GM18861 (cell line): ENCODE measurements around the gene ZNF526.
A peak's percentile ranks its signal among the peaks of the same experiment; 100 is the strongest.

Experiments used
- ATAC-seq: cut with Tn5 transposase; IDR thresholded peaks from one replicate; pipeline ENCODE4 v1.9.1; 2021; ENCODE audit not compliant: unreplicated experiment

ZNF526 gene

GRCh38 chr19:42196011-42197001, 23.8 kb upstream of the ZNF526 start:
- no peak for ATAC-seq

- no peak for ATAC-seq
Observed at GRCh38 chr19:42197375-42197817, 22.7 kb upstream of the ZNF526 start.

- no peak for ATAC-seq
Observed at GRCh38 chr19:42198676-42199439, 21.3 kb upstream of the ZNF526 start.

- no peak for ATAC-seq
Observed at GRCh38 chr19:42199440-42200115, 20.5 kb upstream of the ZNF526 start.

GRCh38 chr19:42200116-42200715, 19.9 kb upstream of the ZNF526 start:
- no peak for ATAC-seq

GRCh38 chr19:42201489-42202289, 18.4 kb upstream of the ZNF526 start:
- ATAC-seq, result no peak

- no peak for ATAC-seq
Observed at GRCh38 chr19:42202290-42202880, 17.7 kb upstream of the ZNF526 start.

- no peak for ATAC-seq
Observed at GRCh38 chr19:42203700-42204099, 16.4 kb upstream of the ZNF526 start.

GRCh38 chr19:42204664-42205063, 15.4 kb upstream of the ZNF526 start:
- no peak for ATAC-seq

GRCh38 chr19:42206871-42207755, 13.0 kb upstream of the ZNF526 start:
- ATAC-seq, result no peak

GRCh38 chr19:42207767-42208271, 12.3 kb upstream of the ZNF526 start:
- no peak for ATAC-seq

- no peak for ATAC-seq
Observed at GRCh38 chr19:42208612-42209011, 11.5 kb upstream of the ZNF526 start.

GRCh38 chr19:42212886-42213285, 7.2 kb upstream of the ZNF526 start:
- no peak for ATAC-seq

- ATAC-seq, result no peak
Observed at GRCh38 chr19:42214810-42215485, 5.2 kb upstream of the ZNF526 start.

- no peak for ATAC-seq
Observed at GRCh38 chr19:42216653-42217519, 3.2 kb upstream of the ZNF526 start.

- peak; percentile 44 for ATAC-seq
Observed at GRCh38 chr19:42217520-42218437, 2.3 kb upstream of the ZNF526 start, which contains the start of gene DEDD2. Gene DEDD2, minus strand, starts transcription at chr19:42217677. Its CDS starts 670 bp downstream, at chr19:42217007.
